HFF-Myc (cell line): ENCODE results near the gene KCNS1.
"Not testable (repeated sequence)": the region's sequence is repeated elsewhere in the genome, so short reads cannot be mapped to it uniquely, and the experiment has no call there.

Experiments
- DNase-seq: peaks from one replicate; pipeline ENCODE4 v3.0.0-alpha.2; 2011; ENCODE audit warnings: low read depth; ENCODE audit errors: extremely low read depth
- H3K4me3 ChIP-seq: replicated peaks from 2 replicates; pipeline ENCODE4 v1.5.1; 2011; ENCODE audit warnings: low read depth, mild to moderate bottlenecking, control low read depth, low read length
- TF ChIP-seq, protein P1 (sequence below): IDR thresholded peaks from 2 replicates; pipeline ENCODE4 v1.5.1; 2012; ENCODE audit warnings: mild to moderate bottlenecking, low read depth, low read length, control low read depth; ENCODE audit errors: missing control alignments

The KCNS1 gene

DNA sequence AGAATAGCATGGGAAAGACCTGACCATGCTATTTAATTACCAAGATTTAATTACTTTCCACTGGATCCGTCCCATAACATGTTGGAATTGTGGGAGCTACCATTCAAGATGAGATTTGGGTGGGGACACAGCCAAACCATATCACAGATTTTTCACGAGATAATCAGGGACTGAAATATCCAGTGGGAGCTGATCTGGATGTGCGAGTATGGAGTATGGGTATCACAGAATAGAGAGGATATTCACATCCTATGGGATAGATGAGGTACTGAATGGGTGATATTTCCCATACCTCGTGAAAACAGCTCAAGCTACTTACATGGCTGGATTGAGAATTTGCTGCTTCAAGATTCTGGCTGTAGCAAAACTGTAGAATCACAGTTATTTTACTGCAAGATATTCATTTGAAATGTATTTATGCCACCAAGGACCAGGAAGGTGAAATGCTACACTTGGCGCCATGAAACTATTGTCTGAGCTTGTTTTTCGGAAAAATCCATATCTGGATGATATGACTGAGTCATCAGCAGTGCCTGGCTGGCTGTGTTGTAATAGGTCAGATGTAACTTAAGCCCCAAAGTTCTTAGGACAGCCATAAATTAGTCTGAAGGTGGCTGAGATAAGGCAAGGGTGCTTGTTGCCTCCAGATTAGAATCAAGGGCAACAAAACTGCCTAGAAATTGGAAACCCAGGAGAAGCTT lies 29.8 kb downstream of the KCNS1 start:
- TF ChIP-seq, protein P1, sequence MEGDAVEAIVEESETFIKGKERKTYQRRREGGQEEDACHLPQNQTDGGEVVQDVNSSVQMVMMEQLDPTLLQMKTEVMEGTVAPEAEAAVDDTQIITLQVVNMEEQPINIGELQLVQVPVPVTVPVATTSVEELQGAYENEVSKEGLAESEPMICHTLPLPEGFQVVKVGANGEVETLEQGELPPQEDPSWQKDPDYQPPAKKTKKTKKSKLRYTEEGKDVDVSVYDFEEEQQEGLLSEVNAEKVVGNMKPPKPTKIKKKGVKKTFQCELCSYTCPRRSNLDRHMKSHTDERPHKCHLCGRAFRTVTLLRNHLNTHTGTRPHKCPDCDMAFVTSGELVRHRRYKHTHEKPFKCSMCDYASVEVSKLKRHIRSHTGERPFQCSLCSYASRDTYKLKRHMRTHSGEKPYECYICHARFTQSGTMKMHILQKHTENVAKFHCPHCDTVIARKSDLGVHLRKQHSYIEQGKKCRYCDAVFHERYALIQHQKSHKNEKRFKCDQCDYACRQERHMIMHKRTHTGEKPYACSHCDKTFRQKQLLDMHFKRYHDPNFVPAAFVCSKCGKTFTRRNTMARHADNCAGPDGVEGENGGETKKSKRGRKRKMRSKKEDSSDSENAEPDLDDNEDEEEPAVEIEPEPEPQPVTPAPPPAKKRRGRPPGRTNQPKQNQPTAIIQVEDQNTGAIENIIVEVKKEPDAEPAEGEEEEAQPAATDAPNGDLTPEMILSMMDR, result no peak
- no peak for DNase-seq
- no peak overlapping the region for H3K4me3 ChIP-seq

DNA sequence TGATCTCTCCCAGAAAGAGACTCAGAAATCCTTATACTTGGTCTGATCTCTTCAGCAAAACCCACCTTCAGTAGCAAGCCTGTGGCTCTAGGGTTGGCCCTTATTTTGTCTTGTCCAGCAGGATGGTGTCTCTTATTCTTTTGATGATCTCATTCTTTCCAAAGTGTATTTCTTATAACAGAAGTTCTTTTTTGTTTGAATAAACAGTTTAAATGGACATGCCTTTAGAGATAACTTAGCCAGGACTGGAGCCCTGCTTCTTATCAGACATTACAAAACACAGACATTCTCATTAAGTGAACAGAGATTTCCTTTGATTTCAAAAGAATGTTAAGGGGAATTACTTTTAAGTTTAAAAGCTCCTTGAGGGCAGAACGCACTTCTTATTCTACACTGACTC lies 31.7 kb downstream of the KCNS1 start:
- no peak overlapping the region for H3K4me3 ChIP-seq
- no peak for DNase-seq
- TF ChIP-seq, protein P1, result no peak

DNA sequence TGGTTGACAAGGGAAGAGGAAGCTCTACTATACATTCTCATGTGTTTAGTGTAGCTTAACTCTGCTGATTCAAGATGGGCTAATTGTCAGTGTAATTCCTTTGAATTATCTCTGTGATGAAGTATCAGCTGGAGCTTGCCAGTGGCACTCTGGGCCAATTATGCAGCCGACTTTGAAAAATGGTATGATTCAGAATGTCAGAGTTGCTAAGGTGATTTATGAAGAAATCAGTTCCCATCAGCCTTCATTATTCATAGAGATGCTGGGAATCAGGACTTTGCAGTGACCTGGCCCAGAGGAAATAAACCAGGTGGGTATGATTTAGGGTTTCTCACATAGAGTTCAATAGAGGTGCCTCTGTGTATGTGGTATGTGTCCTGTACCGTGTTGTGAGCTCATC lies 33.4 kb downstream of the KCNS1 start:
- TF ChIP-seq, protein P1, result no peak
- no peak for DNase-seq
- H3K4me3 ChIP-seq, result no peak overlapping the region

DNA sequence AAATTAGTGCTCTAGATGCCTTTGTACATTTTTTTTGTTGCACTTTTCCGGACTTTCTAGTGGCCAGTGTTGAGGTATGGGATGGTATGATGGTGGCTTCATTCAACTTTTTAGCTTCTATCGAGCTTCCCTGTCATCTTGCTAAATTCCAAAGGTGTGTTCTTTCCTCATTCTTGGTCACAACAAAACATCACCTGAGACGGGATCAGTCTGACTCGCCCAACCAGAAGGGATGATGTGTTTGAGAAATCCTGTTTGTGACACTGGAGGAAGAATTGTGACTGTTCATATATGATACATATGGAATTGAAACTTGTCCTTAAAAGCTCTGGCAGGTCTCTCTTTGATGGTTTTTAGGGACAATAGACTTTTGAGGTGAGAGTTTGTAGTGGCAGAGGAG lies 33.8 kb downstream of the KCNS1 start:
- H3K4me3 ChIP-seq, result no peak overlapping the region
- TF ChIP-seq, protein P1, result no peak

DNA sequence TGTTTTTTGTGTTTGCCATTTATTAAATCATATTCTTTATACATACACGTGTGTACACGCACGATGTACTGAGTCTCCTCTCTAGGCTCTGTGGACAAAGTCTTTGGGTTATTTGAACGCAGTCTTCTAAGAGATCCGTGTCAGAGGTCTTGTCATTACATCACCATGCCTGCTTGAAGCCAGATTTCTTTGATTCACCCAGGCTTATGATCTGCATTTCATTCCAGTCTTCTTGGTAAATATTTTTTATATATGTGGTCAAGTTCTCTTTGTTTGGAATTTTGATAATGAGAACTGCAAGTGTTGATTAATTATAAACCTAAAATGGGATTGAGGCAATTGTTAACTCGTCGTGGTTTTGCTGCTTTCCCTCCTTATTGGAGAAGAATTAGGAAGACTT lies 34.6 kb downstream of the KCNS1 start:
- TF ChIP-seq, protein P1, result no peak
- no peak overlapping the region for H3K4me3 ChIP-seq
- no peak for DNase-seq

More for the DNA sequence above, 33.8 kb downstream of the KCNS1 start:
- DNase-seq, result no peak

DNA sequence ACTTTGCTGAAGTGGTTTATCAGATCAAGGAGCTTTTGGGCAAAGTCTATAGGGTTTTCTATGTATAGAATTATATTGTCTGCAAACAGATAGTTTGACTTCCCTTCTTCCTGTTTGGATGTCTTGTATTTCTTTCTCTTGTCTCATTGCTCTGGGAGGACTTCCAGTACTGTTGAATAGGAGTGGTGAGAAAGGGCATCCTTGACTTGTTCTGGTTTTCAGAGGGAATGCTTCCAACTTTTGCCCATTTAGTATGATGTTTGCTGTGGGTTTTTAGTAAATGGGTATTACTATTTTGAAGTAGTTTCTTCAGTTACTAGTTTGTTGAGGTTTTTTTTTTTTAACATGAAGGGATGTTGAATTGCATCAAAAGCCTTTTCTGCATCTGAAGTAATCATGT lies 36.1 kb downstream of the KCNS1 start:
- TF ChIP-seq, protein P1, result no peak
- no peak for DNase-seq
- no peak overlapping the region for H3K4me3 ChIP-seq

DNA sequence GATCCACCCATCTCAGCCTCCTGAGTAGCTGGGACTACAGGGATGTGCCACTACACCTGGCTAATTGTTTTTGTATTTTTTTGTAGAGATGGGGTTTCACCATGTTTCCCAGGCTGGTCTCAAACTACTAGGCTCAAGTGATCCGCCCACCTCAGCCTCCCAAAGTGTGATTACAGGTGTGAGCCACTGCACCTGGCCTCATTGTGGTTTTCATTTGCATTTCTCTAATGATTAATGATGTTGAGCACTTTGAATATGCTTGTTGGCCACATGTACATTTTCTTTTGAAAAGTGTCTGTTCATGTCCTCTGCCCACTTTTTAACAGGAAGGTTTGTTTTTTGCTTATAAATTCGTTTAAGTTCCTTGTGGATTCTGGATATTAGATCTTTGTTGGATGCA lies 37.8 kb downstream of the KCNS1 start:
- H3K4me3 ChIP-seq, DNase-seq: not testable (repeated sequence)
